ENCODE measurements around the gene TNNC2.

TNNC2 gene

DNA sequence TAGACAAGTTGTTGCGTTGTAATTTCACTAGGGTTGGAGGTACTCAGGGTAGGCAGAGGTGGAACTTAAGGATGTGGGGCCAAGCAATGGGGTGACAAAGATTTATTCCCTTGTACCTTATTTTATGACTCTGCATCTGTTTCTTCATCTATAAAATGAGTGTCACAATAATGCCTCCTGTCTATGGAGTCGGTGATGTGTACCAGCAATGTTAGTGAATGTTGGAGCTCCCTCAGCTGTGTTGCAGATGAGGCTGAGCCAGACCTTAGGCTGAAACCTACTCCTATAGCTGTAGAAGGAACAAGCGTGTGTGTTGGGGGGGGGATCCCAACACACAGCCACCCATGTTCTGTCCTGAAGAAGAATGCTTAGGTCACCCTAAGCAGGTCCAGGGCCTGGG lies 10.2 kb downstream of the TNNC2 start:
- Histone ChIP-seq H4K91ac (ENCODE audit: low read depth, low read length, poor library complexity) (no peak overlapping the region), H3K4ac (ENCODE audit: low read length) (no peak overlapping the region), H2BK120ac (ENCODE audit: low read depth, low read length) (no peak overlapping the region), H3K79me1 (ENCODE audit: low read depth, low read length) (peaks cover 6% of the 10 kb centered on the region), H3K9ac (ENCODE audit: low read depth, low read length, poor library complexity) (no peak overlapping the region), H3K23ac (ENCODE audit: low read depth, low read length, poor library complexity) (no peak overlapping the region), H2AFZ (ENCODE audit: low read length) (no peak overlapping the region), H3K4me1 (ENCODE audit: control insufficient read depth in 2 of 2, insufficient read depth in 1 of 2, low read depth in 1 of 2, low read length in 2 of 2) (peaks cover 5 to 6% of the 10 kb centered on the region in 2 donors), H2BK15ac (ENCODE audit: low read length) (no peak overlapping the region), H3K4me2 (ENCODE audit: insufficient read depth, low read length, poor library complexity, severe bottlenecking) (no peak overlapping the region), H3K27me3 (ENCODE audit: control insufficient read depth in 3 of 3, insufficient read depth in 3 of 3, low read depth in 1 of 3, low read length in 3 of 3) (peaks cover 0 to 2% (median 0%) of the 10 kb centered on the region in 3 experiments), H3K27ac (replicated peaks; ENCODE audit: low read length) (no peak overlapping the region), H2BK12ac (ENCODE audit: low read length) (no peak overlapping the region), H3K4me3 (ENCODE audit: low read length in 2 of 2) (no peak overlapping the region), H3K36me3 (replicated peaks in 1 of 2; ENCODE audit: control insufficient read depth in 2 of 2, insufficient read depth in 2 of 2, low read length in 2 of 2) (peaks cover 27 to 46% of the 10 kb centered on the region in 2 donors), H3K9me3 (replicated peaks in 1 of 2; ENCODE audit: control insufficient read depth in 2 of 2, insufficient read depth in 1 of 2, low read depth in 1 of 2, low read length in 2 of 2) (peaks cover 0 to 2% of the 10 kb centered on the region in 2 donors), H4K8ac (ENCODE audit: low read depth, low read length) (no peak overlapping the region), H3K14ac (ENCODE audit: low read length) (no peak overlapping the region), H2BK5ac (ENCODE audit: low read length) (no peak overlapping the region), H3K18ac (ENCODE audit: low read length) (no peak overlapping the region), H2AK5ac (ENCODE audit: low read depth, low read length) (no peak overlapping the region)
- DNase-seq (ENCODE audit: low spot score), result no peak
- WGBS, 2 donors (ENCODE audit: extremely low coverage in 2 of 2, insufficient read length in 2 of 2, insufficient replicate concordance in 1 of 2), result no CpG with 5 or more reads among the region's 3 CpGs

DNA sequence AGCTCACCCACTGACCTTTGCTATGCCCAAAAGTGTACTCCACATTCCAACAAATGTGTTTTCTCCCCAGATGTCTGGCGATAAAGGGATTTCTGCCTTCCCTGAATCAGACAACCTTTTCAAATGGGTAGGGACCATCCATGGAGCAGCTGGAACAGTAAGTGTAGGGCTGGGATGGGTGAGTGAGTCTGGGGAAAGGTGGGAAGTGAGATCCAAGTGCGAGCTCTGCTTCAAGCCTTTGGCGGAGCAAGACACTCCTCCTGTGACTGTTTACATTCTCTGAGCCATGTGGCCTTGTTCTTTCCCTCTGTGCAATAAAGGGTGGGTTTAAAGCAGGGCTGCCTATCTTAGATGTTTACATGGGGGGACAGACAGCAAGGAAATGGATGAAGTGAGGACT lies 12.8 kb downstream of the TNNC2 start:
- DNase-seq (ENCODE audit: low spot score), result no peak
- Histone ChIP-seq H2AFZ (ENCODE audit: low read length) (no peak overlapping the region), H4K8ac (ENCODE audit: low read depth, low read length) (no peak overlapping the region), H3K4ac (ENCODE audit: low read length) (no peak overlapping the region), H3K36me3 (replicated peaks in 1 of 2; ENCODE audit: control insufficient read depth in 2 of 2, insufficient read depth in 2 of 2, low read length in 2 of 2) (peaks cover 45 to 72% of the 10 kb centered on the region in 2 donors), H3K27me3 (ENCODE audit: control insufficient read depth in 3 of 3, insufficient read depth in 3 of 3, low read depth in 1 of 3, low read length in 3 of 3) (no peaks in the 10 kb centered on the region), H3K9me3 (replicated peaks in 1 of 2; ENCODE audit: control insufficient read depth in 2 of 2, insufficient read depth in 1 of 2, low read depth in 1 of 2, low read length in 2 of 2) (peaks cover 0 to 10% of the 10 kb centered on the region in 2 donors), H2BK5ac (ENCODE audit: low read length) (no peak overlapping the region), H3K9ac (ENCODE audit: low read depth, low read length, poor library complexity) (no peak overlapping the region), H4K91ac (ENCODE audit: low read depth, low read length, poor library complexity) (no peak overlapping the region), H3K18ac (ENCODE audit: low read length) (no peak overlapping the region), H2BK15ac (ENCODE audit: low read length) (no peak overlapping the region), H3K14ac (ENCODE audit: low read length) (no peak overlapping the region), H2BK120ac (ENCODE audit: low read depth, low read length) (no peak overlapping the region), H3K23ac (ENCODE audit: low read depth, low read length, poor library complexity) (no peak overlapping the region), H3K27ac (replicated peaks; ENCODE audit: low read length) (no peak overlapping the region), H2BK12ac (ENCODE audit: low read length) (no peak overlapping the region), H3K79me1 (ENCODE audit: low read depth, low read length) (peaks cover 6% of the 10 kb centered on the region), H3K4me2 (ENCODE audit: insufficient read depth, low read length, poor library complexity, severe bottlenecking) (no peak overlapping the region), H3K4me1 (ENCODE audit: control insufficient read depth in 2 of 2, insufficient read depth in 1 of 2, low read depth in 1 of 2, low read length in 2 of 2) (peaks cover 5 to 6% of the 10 kb centered on the region in 2 donors), H3K4me3 (ENCODE audit: low read length in 2 of 2) (peak overlapping the region; percentile 20 to 34), H2AK5ac (ENCODE audit: low read depth, low read length) (no peak overlapping the region)
- no CpG with 5 or more reads among the region's 3 CpGs for WGBS, 2 donors (ENCODE audit: extremely low coverage in 2 of 2, insufficient read length in 2 of 2, insufficient replicate concordance in 1 of 2)

DNA sequence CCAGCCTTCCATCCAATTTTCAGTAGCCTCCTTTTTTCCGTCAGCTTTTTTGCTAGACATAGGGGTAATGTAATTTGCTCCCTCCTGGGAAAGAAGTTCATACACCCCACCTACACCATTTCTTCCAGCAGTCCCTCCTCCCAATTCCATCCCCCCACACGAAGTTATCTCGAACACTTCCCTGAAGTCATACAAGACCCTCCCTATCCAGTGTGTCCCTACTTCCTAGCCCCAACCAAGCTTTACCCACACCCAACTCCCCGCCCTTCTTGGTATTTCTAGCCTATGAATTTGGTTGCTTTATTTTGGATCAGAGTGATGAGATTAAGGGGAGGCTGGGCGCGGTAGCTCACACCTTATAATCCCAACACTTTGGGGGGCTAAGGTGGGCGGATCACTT lies 13.6 kb downstream of the TNNC2 start:
- no peak overlapping the region for H2AK5ac ChIP-seq (ENCODE audit: low read depth, low read length)
- no peak overlapping the region for H2AFZ ChIP-seq (ENCODE audit: low read length)
- no peak overlapping the region for H3K14ac ChIP-seq (ENCODE audit: low read length)
- no peak overlapping the region for H2BK12ac ChIP-seq (ENCODE audit: low read length)
- H3K79me1 ChIP-seq (ENCODE audit: low read depth, low read length), result peaks cover 6% of the 10 kb centered on the region
- no peak for DNase-seq (ENCODE audit: low spot score)
- H3K4me2 ChIP-seq (ENCODE audit: insufficient read depth, low read length, poor library complexity, severe bottlenecking), result peak overlapping the region; percentile 88
- H3K4me1 ChIP-seq (ENCODE audit: control insufficient read depth in 2 of 2, insufficient read depth in 1 of 2, low read depth in 1 of 2, low read length in 2 of 2), result peaks cover 5 to 6% of the 10 kb centered on the region in 2 donors
- peak overlapping the region; percentile 94 for H3K9ac ChIP-seq (ENCODE audit: low read depth, low read length, poor library complexity)
- no peak overlapping the region for H2BK5ac ChIP-seq (ENCODE audit: low read length)
- peaks cover 51 to 80% of the 10 kb centered on the region in 2 donors for H3K36me3 ChIP-seq (replicated peaks in 1 of 2; ENCODE audit: control insufficient read depth in 2 of 2, insufficient read depth in 2 of 2, low read length in 2 of 2)
- no peak overlapping the region for H3K27ac ChIP-seq (replicated peaks; ENCODE audit: low read length)
- no peak overlapping the region for H3K4ac ChIP-seq (ENCODE audit: low read length)
- H3K27me3 ChIP-seq (ENCODE audit: control insufficient read depth in 3 of 3, insufficient read depth in 3 of 3, low read depth in 1 of 3, low read length in 3 of 3), result no peaks in the 10 kb centered on the region
- H2BK15ac ChIP-seq (ENCODE audit: low read length), result no peak overlapping the region
- H3K4me3 ChIP-seq (ENCODE audit: low read length in 2 of 2), result peak overlapping the region; percentile 87 to 93
- no peak overlapping the region for H4K8ac ChIP-seq (ENCODE audit: low read depth, low read length)
- no peak overlapping the region for H2BK120ac ChIP-seq (ENCODE audit: low read depth, low read length)
- H3K9me3 ChIP-seq (replicated peaks in 1 of 2; ENCODE audit: control insufficient read depth in 2 of 2, insufficient read depth in 1 of 2, low read depth in 1 of 2, low read length in 2 of 2), result peaks cover 0 to 10% of the 10 kb centered on the region in 2 donors
- no peak overlapping the region for H3K18ac ChIP-seq (ENCODE audit: low read length)
- no peak overlapping the region for H3K23ac ChIP-seq (ENCODE audit: low read depth, low read length, poor library complexity)
- H4K91ac ChIP-seq (ENCODE audit: low read depth, low read length, poor library complexity), result no peak overlapping the region
- WGBS, 2 donors (ENCODE audit: extremely low coverage in 2 of 2, insufficient read length in 2 of 2, insufficient replicate concordance in 1 of 2), result no CpG with 5 or more reads among the region's 7 CpGs

DNA sequence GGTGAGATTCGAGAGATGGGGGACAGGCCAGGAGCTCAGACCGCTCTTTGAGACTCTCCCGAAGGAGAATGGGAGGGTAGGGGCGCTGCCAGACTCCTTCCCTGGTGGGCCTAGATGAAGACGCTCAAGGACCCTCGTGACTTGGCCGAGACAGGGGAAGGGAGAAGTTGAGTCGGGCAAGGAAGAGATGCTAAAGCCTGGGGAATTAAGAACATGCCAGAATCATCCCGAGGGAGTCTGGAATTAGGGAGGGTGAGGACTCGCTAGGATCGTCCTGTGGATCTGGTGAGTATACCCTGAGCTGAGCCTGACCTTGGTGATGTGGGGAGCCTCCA lies 14.1 kb downstream of the TNNC2 start:
- Histone ChIP-seq H2BK15ac (ENCODE audit: low read length) (no peak overlapping the region), H2BK120ac (ENCODE audit: low read depth, low read length) (no peak overlapping the region), H2AFZ (ENCODE audit: low read length) (peak overlapping the region; percentile 78), H3K9me3 (replicated peaks in 1 of 2; ENCODE audit: control insufficient read depth in 2 of 2, insufficient read depth in 1 of 2, low read depth in 1 of 2, low read length in 2 of 2) (peaks cover 0 to 10% of the 10 kb centered on the region in 2 donors), H3K4ac (ENCODE audit: low read length) (no peak overlapping the region), H4K8ac (ENCODE audit: low read depth, low read length) (no peak overlapping the region), H2BK12ac (ENCODE audit: low read length) (no peak overlapping the region), H3K79me1 (ENCODE audit: low read depth, low read length) (peaks cover 6% of the 10 kb centered on the region), H2AK5ac (ENCODE audit: low read depth, low read length) (peak overlapping the region; percentile 11), H3K18ac (ENCODE audit: low read length) (peak overlapping the region; percentile 91), H3K27ac (replicated peaks; ENCODE audit: low read length) (no peak overlapping the region), H4K91ac (ENCODE audit: low read depth, low read length, poor library complexity) (no peak overlapping the region), H3K23ac (ENCODE audit: low read depth, low read length, poor library complexity) (no peak overlapping the region), H2BK5ac (ENCODE audit: low read length) (peak overlapping the region; percentile 68), H3K4me2 (ENCODE audit: insufficient read depth, low read length, poor library complexity, severe bottlenecking) (peak overlapping the region; percentile 88), H3K36me3 (replicated peaks in 1 of 2; ENCODE audit: control insufficient read depth in 2 of 2, insufficient read depth in 2 of 2, low read length in 2 of 2) (peaks cover 51 to 85% of the 10 kb centered on the region in 2 donors), H3K14ac (ENCODE audit: low read length) (no peak overlapping the region), H3K4me1 (ENCODE audit: control insufficient read depth in 2 of 2, insufficient read depth in 1 of 2, low read depth in 1 of 2, low read length in 2 of 2) (peaks cover 5 to 6% of the 10 kb centered on the region in 2 donors), H3K27me3 (ENCODE audit: control insufficient read depth in 3 of 3, insufficient read depth in 3 of 3, low read depth in 1 of 3, low read length in 3 of 3) (no peaks in the 10 kb centered on the region), H3K4me3 (ENCODE audit: low read length in 2 of 2) (peak overlapping the region; percentile 87 to 93), H3K9ac (ENCODE audit: low read depth, low read length, poor library complexity) (peak overlapping the region; percentile 94)
- WGBS, 2 donors (ENCODE audit: extremely low coverage in 2 of 2, insufficient read length in 2 of 2, insufficient replicate concordance in 1 of 2), result no CpG with 5 or more reads among the region's 11 CpGs
- no peak for DNase-seq (ENCODE audit: low spot score)

Measured in neuronal stem cell (in vitro differentiated cells).